Spinal cord (tissue), 10 donors: ENCODE data around the gene ITGAD. TPM values are rescaled to one million over a fixed set of nuclear protein-coding genes. Genes with fewer than 3 reads are reported as not detected.

ENCODE experiments used
- DNase-seq, 6 donors: peaks; one replicate each; pipeline versions ENCODE4 v3.0.0 to v3.0.0-alpha.2; 2013 to 2015; ENCODE audit warnings: low spot score in 6 of 6, low read depth in 4 of 6
- H3K27ac ChIP-seq: one replicate; pipeline ENCODE4 v1.5.1; 2013; ENCODE audit warnings: low read depth, low read length, control low read depth
- H3K27me3 ChIP-seq: one replicate; pipeline ENCODE4 v1.6.1; 2013; ENCODE audit warnings: low read length; ENCODE audit not compliant: control insufficient read depth, insufficient read depth
- H3K36me3 ChIP-seq: one replicate; pipeline ENCODE4 v1.6.1; 2013; ENCODE audit warnings: low read length; ENCODE audit not compliant: control insufficient read depth, insufficient read depth
- H3K4me1 ChIP-seq: one replicate; pipeline ENCODE4 v1.6.1; 2013; ENCODE audit warnings: low read length; ENCODE audit not compliant: control insufficient read depth, insufficient read depth
- H3K4me3 ChIP-seq: one replicate; pipeline ENCODE4 v1.5.1; 2013; ENCODE audit warnings: low read depth, low read length, control low read depth
- H3K9me3 ChIP-seq: one replicate; pipeline ENCODE4 v1.6.1; 2013; ENCODE audit warnings: low read length; ENCODE audit not compliant: control insufficient read depth, insufficient read depth
- whole genome bisulfite sequencing: methylation state at CpG from one replicate; pipeline ENCODE4 v1.1.5; 2013; ENCODE audit warnings: missing lambda C conversion rate; ENCODE audit not compliant: insufficient coverage; 5-methylcytosine and 5-hydroxymethylcytosine counted together
- polyA plus RNA-seq, 2 donors: library from polyadenylated mRNA; unstranded; fragments of 120-200 nt; gene quantifications; one replicate each; pipeline ENCODE4 v1.2.1, GENCODE V29; 2013; ENCODE audit not compliant: insufficient read length in 2 of 2
- total RNA-seq, 2 donors: library from RNA; depleted of rRNA in 1 of 2; stranded (reverse); fragments of 120-200 nt in 1 of 2; fragments of >200 nt in 1 of 2; gene quantifications; one replicate each; pipeline versions ENCODE4 v1.2.3 to v1.2.4, GENCODE V29; 2013 to 2014
- donor health status: healthy.

ITGAD gene
- total and polyA plus RNA-seq, 4 donors, result 0.06 to 0.50 TPM; not detected in 2

- H3K9me3 ChIP-seq, result no peaks in the 10 kb centered on the region
- DNase-seq, result no peak
- H3K36me3 ChIP-seq, result no peaks in the 10 kb centered on the region
- no peaks in the 10 kb centered on the region for H3K4me1 ChIP-seq
- 91% methylated on average over 8 of the region's 11 CpGs for WGBS
- no peak overlapping the region for H3K4me3 ChIP-seq
- H3K27ac ChIP-seq, result no peak overlapping the region
- H3K27me3 ChIP-seq, result no peaks in the 10 kb centered on the region
These were observed 8.3 kb downstream of the ITGAD start for GRCh38 chr16:31401436-31401835.

- no peaks in the 10 kb centered on the region for H3K9me3 ChIP-seq
- no peak overlapping the region for H3K27ac ChIP-seq
- DNase-seq, result no peak
- H3K4me3 ChIP-seq, result no peak overlapping the region
- no peaks in the 10 kb centered on the region for H3K27me3 ChIP-seq
- no peaks in the 10 kb centered on the region for H3K4me1 ChIP-seq
- H3K36me3 ChIP-seq, result no peaks in the 10 kb centered on the region
- WGBS, result no CpG with 5 or more reads among the region's 1 CpG
These were observed 9.6 kb downstream of the ITGAD start for GRCh38 chr16:31402687-31403086.

DNA sequence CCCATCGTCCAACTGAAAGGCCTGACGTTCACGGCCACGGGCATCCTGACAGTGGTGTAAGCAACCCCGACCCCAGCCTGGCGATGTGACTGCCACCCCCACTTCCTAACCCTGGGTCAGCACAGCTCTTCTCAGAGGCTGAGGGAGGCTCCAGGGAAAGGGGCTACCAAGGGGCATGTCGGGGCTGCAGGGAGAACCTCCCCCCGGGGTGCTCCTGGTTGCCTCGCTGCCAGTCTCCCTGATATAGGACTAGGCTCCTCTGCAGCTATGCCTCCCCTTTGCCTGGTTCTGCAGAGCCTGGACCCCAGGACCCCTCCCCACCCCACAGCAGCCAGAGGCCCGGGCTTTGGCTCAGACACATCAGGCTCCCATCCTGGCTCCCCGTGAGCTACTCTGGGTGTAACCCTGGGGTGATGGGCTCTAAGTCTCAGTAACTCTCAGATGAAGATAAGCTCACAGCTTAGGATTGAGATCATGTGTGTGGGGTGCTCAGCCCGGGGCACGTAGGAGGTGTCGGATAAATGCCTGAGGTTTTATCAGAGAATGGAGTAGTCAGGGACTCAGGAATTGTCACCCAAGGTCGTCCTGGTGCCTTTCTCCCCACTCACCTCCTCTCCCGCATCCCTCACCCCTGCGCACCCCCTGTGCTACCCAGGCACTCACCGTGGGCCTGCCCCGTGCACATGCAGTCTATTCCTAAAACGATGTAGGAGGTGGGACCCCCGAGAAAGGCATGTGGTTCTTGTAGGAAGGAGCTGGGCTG lies 10.6 kb downstream of the ITGAD start:
- no peaks in the 10 kb centered on the region for H3K9me3 ChIP-seq
- H3K36me3 ChIP-seq, result no peaks in the 10 kb centered on the region
- no peaks in the 10 kb centered on the region for H3K27me3 ChIP-seq
- no peak for DNase-seq
- H3K4me1 ChIP-seq, result no peaks in the 10 kb centered on the region
- H3K27ac ChIP-seq, result no peak overlapping the region
- 91% methylated on average over 14 of the region's 21 CpGs for WGBS
- no peak overlapping the region for H3K4me3 ChIP-seq

DNA sequence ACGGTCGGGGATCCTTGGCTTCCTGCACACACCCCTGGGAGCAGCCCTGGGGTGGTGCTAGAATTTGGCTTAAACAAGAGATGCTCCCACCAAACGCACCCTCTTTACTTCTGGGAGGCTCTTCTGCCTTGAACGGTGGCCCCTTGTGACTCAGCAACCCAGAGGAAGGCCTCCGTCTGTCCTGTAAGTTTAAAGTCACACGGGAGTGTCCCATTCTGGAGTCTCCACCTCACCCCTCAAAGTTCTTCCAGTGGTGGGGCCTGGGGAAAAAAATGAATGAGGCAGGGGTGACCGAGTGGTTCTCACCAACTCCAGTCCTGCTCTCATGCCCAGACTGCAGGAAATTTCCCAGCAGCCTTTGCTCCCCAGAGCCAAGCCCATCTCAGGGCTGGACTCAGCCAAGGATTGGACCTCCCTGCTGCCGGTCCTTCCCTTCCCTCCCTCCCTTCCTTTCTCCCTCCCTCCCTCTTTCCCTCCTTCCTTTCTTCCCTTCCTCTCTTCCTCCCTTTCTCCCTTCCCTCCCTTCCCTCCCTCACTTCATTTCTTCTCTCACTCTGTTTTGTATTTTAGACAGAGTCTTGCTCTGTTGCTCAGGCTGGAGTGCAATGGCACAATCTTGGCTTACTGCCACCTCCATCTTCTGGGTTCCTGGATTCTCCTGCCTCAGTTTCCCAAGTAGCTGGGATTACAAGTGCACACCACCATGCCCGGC lies 11.4 kb downstream of the ITGAD start:
- WGBS, result 71% methylated on average over 6 of the region's 9 CpGs
- Histone ChIP-seq H3K27me3 (no peaks in the 10 kb centered on the region), H3K9me3 (no peaks in the 10 kb centered on the region), H3K36me3 (no peaks in the 10 kb centered on the region), H3K4me1 (no peaks in the 10 kb centered on the region), H3K4me3 (no peak overlapping the region), H3K27ac (no peak overlapping the region)
- DNase-seq, result no peak

DNA sequence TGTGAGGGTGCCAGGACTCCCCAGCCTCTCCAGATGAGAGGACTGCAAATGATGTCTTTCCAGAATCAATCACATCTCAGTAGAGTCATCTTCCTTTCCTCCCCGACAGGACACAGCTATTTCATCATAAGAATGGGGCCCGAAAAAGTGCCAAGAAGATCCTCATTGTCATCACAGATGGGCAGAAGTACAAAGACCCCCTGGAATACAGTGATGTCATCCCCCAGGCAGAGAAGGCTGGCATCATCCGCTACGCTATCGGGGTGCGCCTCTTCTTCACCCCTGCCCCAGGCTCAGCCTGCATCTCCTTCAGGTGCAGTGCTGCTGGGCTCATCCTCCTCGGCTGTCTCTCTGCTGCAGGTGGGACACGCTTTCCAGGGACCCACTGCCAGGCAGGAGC lies 14.3 kb downstream of the ITGAD start:
- no peaks in the 10 kb centered on the region for H3K36me3 ChIP-seq
- no peak overlapping the region for H3K27ac ChIP-seq
- WGBS, result 86% methylated on average over 8 of the region's 8 CpGs

GRCh38 chr16:31409433-31409832 lies 16.3 kb downstream of the ITGAD start:
- Histone ChIP-seq H3K27ac (no peak overlapping the region), H3K36me3 (no peaks in the 10 kb centered on the region), H3K9me3 (no peaks in the 10 kb centered on the region), H3K27me3 (no peaks in the 10 kb centered on the region), H3K4me3 (no peak overlapping the region), H3K4me1 (no peaks in the 10 kb centered on the region)
- no peak for DNase-seq
- 90% methylated on average over 2 of the region's 3 CpGs for WGBS

More for the DNA sequence above, 14.3 kb downstream of the ITGAD start:
- no peaks in the 10 kb centered on the region for H3K9me3 ChIP-seq
- no peak for DNase-seq
- H3K4me1 ChIP-seq, result no peaks in the 10 kb centered on the region
- no peak overlapping the region for H3K4me3 ChIP-seq
- no peaks in the 10 kb centered on the region for H3K27me3 ChIP-seq

GRCh38 chr16:31410082-31410481 lies 16.9 kb downstream of the ITGAD start:
- H3K36me3 ChIP-seq, result no peaks in the 10 kb centered on the region
- no peak for DNase-seq
- H3K27ac ChIP-seq, result no peak overlapping the region
- H3K4me3 ChIP-seq, result no peak overlapping the region
- no peaks in the 10 kb centered on the region for H3K27me3 ChIP-seq
- no peaks in the 10 kb centered on the region for H3K4me1 ChIP-seq
- H3K9me3 ChIP-seq, result no peaks in the 10 kb centered on the region
- 86% methylated on average over 3 of the region's 9 CpGs for WGBS

GRCh38 chr16:31411024-31411844 lies 18.1 kb downstream of the ITGAD start:
- Histone ChIP-seq H3K4me3 (no peak overlapping the region), H3K4me1 (no peaks in the 10 kb centered on the region), H3K27me3 (peaks cover 3% of the 10 kb centered on the region), H3K36me3 (no peaks in the 10 kb centered on the region), H3K9me3 (no peaks in the 10 kb centered on the region), H3K27ac (no peak overlapping the region)
- 79% methylated on average over 16 of the region's 22 CpGs for WGBS
- DNase-seq, result no peak

GRCh38 chr16:31412750-31413149 lies 19.6 kb downstream of the ITGAD start:
- H3K36me3 ChIP-seq, result no peaks in the 10 kb centered on the region
- no peak overlapping the region for H3K4me3 ChIP-seq
- WGBS, result 79% methylated on average over 7 of the region's 10 CpGs
- peaks cover 3% of the 10 kb centered on the region for H3K27me3 ChIP-seq
- H3K27ac ChIP-seq, result no peak overlapping the region
- no peaks in the 10 kb centered on the region for H3K9me3 ChIP-seq
- no peak for DNase-seq
- H3K4me1 ChIP-seq, result no peaks in the 10 kb centered on the region
